Stomach (tissue), 4 donors: ENCODE results near the gene TM7SF3.

Source experiments
- POLR2A ChIP-seq, 4 donors: fragments of 450-650 bp; IDR thresholded peaks; one replicate each; pipeline ENCODE4 v1.6.1; 2016; ENCODE audit warnings: antibody characterized with exemption in 4 of 4, control low read depth in 2 of 4, mild to moderate bottlenecking in 1 of 4, moderate library complexity in 1 of 4
- POLR2AphosphoS5 ChIP-seq, 3 donors: sonication (generic); formaldehyde crosslinking; IDR thresholded peaks; one replicate each; pipeline ENCODE4 v1.6.1; 2016; ENCODE audit warnings: antibody characterized with exemption in 3 of 3
- TF ChIP-seq, protein P1 (sequence below), 7 experiments: fragments of 450-650 bp in 4 of 7; fragments of 200-600 bp in 3 of 7; sonication (generic) in 3 of 7; IDR thresholded peaks; one replicate each; pipeline ENCODE4 v1.5.1; 2016 to 2019; ENCODE audit warnings: antibody characterized with exemption in 7 of 7, control low read depth in 2 of 7, mild to moderate bottlenecking in 1 of 7

DNA sequence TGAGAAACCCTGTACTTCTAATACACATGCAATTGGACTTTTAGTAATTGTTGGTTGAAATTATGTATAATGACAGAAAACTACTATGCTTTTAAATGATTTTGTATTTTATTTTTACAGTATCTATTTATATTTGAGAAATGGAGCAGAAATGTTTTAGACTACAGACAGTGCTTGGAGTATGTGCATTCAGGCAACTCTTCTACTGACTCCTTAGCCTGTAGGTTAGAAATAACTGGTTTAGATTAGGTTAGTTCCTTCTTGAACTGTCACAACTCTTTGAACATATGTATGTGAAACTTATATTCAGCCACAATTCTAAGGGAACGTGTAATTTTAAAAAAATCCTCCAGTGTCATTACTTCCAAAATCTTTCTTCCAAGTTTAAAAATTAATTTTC, 74.2 kb downstream of the TM7SF3 start:
- TF ChIP-seq POLR2AphosphoS5 (IDR thresholded peaks at IDR 0.05) (no peak), POLR2A (IDR thresholded peaks at IDR 0.05) (no peak)
- TF ChIP-seq, protein P1, sequence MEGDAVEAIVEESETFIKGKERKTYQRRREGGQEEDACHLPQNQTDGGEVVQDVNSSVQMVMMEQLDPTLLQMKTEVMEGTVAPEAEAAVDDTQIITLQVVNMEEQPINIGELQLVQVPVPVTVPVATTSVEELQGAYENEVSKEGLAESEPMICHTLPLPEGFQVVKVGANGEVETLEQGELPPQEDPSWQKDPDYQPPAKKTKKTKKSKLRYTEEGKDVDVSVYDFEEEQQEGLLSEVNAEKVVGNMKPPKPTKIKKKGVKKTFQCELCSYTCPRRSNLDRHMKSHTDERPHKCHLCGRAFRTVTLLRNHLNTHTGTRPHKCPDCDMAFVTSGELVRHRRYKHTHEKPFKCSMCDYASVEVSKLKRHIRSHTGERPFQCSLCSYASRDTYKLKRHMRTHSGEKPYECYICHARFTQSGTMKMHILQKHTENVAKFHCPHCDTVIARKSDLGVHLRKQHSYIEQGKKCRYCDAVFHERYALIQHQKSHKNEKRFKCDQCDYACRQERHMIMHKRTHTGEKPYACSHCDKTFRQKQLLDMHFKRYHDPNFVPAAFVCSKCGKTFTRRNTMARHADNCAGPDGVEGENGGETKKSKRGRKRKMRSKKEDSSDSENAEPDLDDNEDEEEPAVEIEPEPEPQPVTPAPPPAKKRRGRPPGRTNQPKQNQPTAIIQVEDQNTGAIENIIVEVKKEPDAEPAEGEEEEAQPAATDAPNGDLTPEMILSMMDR (IDR thresholded peaks at IDR 0.05) = no peak
